Memory B cell (primary cell): ENCODE measurements around the gene SLC39A11.

Experiments used
- ATAC-seq: fragments of 150-1000 bp; cut with Tn5 transposase; 2 replicates; pipeline ENCODE4 v1.10.0; 2021; ENCODE audit warnings: low read depth, mild to moderate bottlenecking, moderate library complexity
- DNase-seq, 2 donors: peaks; one replicate each; pipeline ENCODE4 v3.0.0; 2022; ENCODE audit warnings: low spot score in 2 of 2
- H3K27ac Mint-ChIP-seq: one replicate; pipeline ENCODE4 v1.8.0; 2022; ENCODE audit warnings: mild to moderate bottlenecking, moderate library complexity, mixed read lengths
- H3K27me3 Mint-ChIP-seq: one replicate; pipeline ENCODE4 v1.8.0; 2022; ENCODE audit warnings: mixed read lengths
- H3K36me3 Mint-ChIP-seq: one replicate; pipeline ENCODE4 v1.8.0; 2022; ENCODE audit warnings: mild to moderate bottlenecking, mixed read lengths
- H3K4me1 Mint-ChIP-seq: one replicate; pipeline ENCODE4 v1.8.0; 2022; ENCODE audit warnings: mixed read lengths
- H3K4me3 Mint-ChIP-seq: one replicate; pipeline ENCODE4 v1.8.0; 2022; ENCODE audit warnings: mild to moderate bottlenecking, moderate library complexity, mixed read lengths
- H3K9me3 Mint-ChIP-seq: one replicate; pipeline ENCODE4 v1.8.0; 2022; ENCODE audit warnings: mixed read lengths

SLC39A11 gene

GRCh38 chr17:72687886-72688285 is 404.6 kb downstream of the SLC39A11 start:
- H3K9me3 Mint-ChIP-seq, result no peaks in the 10 kb centered on the region
- no peak overlapping the region for H3K27ac Mint-ChIP-seq
- peaks cover 5% of the 10 kb centered on the region for H3K36me3 Mint-ChIP-seq
- ATAC-seq (no peak), DNase-seq (no peak)
- no peaks in the 10 kb centered on the region for H3K27me3 Mint-ChIP-seq
- no peaks in the 10 kb centered on the region for H3K4me1 Mint-ChIP-seq
- H3K4me3 Mint-ChIP-seq, result no peak overlapping the region

DNA sequence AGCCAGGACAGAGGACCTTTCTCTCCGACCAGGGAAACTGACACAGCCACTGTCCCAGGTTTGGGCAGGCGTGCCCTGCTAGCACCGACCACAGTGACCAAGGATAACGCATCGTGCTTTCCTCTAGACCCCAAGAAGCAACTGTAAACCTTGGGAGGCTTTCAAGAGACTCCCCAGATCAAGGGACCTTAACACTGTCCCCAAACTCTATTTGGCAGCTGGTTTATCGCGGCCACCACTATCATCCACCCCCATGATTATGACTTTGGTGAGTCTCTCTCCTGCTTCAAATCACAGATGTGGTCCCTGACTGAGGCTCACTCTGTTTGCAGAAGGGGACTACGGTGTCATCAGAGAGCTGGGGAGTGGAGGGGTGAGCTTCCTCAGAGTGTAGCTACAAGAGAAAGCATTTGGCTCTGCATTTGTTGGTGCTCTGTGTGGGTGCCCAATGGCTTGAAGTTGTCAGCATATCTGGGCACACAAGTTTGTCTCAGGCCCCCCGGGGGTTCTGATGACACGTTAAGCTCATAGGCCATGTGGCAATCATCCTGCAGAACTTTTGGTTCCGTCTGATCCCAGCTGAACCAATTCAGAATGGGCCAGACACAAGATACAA is 408.0 kb downstream of the SLC39A11 start:
- H3K4me3 Mint-ChIP-seq, result no peak overlapping the region
- H3K9me3 Mint-ChIP-seq, result no peaks in the 10 kb centered on the region
- ATAC-seq (no peak), DNase-seq (no peak)
- peaks cover 6% of the 10 kb centered on the region for H3K36me3 Mint-ChIP-seq
- no peaks in the 10 kb centered on the region for H3K27me3 Mint-ChIP-seq
- H3K27ac Mint-ChIP-seq, result no peak overlapping the region
- H3K4me1 Mint-ChIP-seq, result no peaks in the 10 kb centered on the region

DNA sequence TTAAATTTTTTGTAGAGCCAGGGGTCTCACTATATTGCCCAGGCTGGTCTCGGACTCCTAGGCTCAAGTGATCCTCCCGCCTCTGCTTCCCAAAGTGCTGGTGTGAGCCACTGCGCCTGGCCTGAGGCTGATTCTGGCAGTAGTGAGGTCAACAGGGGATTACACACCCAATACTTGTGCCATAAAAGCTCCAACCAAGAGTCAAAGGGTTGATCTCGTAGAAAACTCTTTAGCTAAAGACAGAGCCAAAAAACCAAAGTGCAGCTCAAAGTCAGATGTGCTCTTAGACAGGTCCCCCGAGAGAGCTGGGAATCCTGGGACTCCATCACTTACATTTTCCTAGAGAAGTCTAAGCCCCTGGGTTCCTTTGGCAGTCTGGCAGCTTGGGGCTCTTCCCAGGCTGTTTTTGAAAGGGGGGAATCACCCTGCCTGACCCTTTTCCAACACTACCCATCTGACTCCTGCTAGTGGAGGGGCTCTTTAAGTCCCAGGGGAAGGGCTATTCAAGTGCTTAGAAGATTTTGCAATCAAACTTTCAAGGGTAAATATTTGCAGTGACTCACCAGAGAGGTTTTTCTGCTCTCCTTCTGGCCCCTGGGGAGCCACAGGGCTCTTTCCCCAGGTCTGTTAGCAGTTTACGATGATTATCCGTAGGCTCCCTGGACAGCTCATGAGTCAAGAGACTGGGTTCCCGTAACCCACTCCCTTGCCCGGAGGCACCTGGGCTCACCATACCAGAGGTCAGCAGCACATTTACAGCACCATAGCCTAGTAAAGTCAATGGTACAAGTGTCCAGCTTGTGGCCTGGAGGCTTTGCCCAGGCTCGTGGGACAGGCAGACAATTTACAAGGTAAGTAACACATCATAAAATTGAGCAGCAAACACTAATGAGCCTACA is 408.7 kb downstream of the SLC39A11 start:
- H3K27me3 Mint-ChIP-seq, result no peaks in the 10 kb centered on the region
- no peak for ATAC-seq
- DNase-seq, result no peak

DNA sequence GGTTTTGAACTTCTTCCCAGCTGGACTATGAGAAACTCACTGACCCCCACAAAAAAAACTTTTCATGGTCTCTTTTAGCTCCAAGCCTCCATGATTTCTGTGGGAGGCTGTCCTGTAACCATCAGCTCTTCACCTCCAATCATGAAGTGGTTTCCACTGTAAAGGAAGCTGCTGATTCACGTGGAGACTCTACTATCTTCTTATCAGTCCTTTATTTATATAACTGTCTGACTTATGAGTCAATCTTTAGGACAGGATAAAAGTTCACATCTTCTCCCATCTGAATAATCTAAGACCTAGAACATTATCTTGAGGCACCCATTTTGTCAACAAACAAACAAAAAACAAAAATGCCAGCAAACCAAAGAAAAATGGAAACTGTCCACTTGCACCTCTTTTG is 409.9 kb downstream of the SLC39A11 start:
- DNase-seq (no peak), ATAC-seq (no peak)
- H3K27me3 Mint-ChIP-seq, result no peaks in the 10 kb centered on the region
- H3K4me3 Mint-ChIP-seq, result no peak overlapping the region
- no peak overlapping the region for H3K27ac Mint-ChIP-seq
- peaks cover 4% of the 10 kb centered on the region for H3K9me3 Mint-ChIP-seq
- no peaks in the 10 kb centered on the region for H3K4me1 Mint-ChIP-seq
- peaks cover 12% of the 10 kb centered on the region for H3K36me3 Mint-ChIP-seq

More for the DNA sequence above, 408.7 kb downstream of the SLC39A11 start:
- Mint-ChIP-seq H3K9me3 (peaks cover 2% of the 10 kb centered on the region), H3K4me1 (no peaks in the 10 kb centered on the region), H3K36me3 (peaks cover 10% of the 10 kb centered on the region), H3K27ac (no peak overlapping the region), H3K4me3 (no peak overlapping the region)

- DNase-seq (no peak), ATAC-seq (no peak)
- Mint-ChIP-seq H3K36me3 (peaks cover 12% of the 10 kb centered on the region), H3K9me3 (peaks cover 4% of the 10 kb centered on the region), H3K4me3 (no peak overlapping the region), H3K4me1 (no peaks in the 10 kb centered on the region), H3K27ac (no peak overlapping the region), H3K27me3 (no peaks in the 10 kb centered on the region)
Measured at GRCh38 chr17:72681844-72682243, 410.6 kb downstream of the SLC39A11 start.

GRCh38 chr17:72677714-72678390 is 414.6 kb downstream of the SLC39A11 start:
- H3K36me3 Mint-ChIP-seq, result peaks cover 28% of the 10 kb centered on the region

DNA sequence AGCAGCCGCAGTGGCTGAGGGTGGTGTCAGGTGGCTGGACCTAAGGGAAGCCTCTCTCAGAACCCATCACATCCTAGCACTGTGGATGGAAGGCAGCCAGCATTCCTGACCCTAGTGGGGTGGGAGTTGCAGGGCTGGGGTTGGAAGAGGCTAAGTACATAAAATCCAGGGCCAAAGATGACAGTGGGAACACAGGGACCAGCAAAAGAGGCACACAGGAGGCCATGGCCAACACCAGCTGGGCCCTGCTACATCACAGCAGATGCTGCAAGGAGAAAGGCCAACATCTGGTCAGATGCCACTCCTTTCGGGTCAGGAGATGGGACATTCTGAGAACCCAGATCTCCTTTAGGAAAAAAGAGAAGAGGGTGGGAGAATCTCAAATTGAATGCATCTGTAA is 415.4 kb downstream of the SLC39A11 start:
- no peak overlapping the region for H3K4me3 Mint-ChIP-seq
- no peak overlapping the region for H3K27ac Mint-ChIP-seq
- ATAC-seq (no peak), DNase-seq (no peak)
- peaks cover 28% of the 10 kb centered on the region for H3K36me3 Mint-ChIP-seq
- H3K4me1 Mint-ChIP-seq, result no peaks in the 10 kb centered on the region
- H3K27me3 Mint-ChIP-seq, result no peaks in the 10 kb centered on the region
- H3K9me3 Mint-ChIP-seq, result peaks cover 6% of the 10 kb centered on the region

More at GRCh38 chr17:72677714-72678390, 414.6 kb downstream of the SLC39A11 start:
- Mint-ChIP-seq H3K27ac (no peak overlapping the region), H3K4me3 (no peak overlapping the region), H3K27me3 (no peaks in the 10 kb centered on the region), H3K4me1 (no peaks in the 10 kb centered on the region), H3K9me3 (peaks cover 6% of the 10 kb centered on the region)
- no peak for ATAC-seq
- DNase-seq, result no peak

DNA sequence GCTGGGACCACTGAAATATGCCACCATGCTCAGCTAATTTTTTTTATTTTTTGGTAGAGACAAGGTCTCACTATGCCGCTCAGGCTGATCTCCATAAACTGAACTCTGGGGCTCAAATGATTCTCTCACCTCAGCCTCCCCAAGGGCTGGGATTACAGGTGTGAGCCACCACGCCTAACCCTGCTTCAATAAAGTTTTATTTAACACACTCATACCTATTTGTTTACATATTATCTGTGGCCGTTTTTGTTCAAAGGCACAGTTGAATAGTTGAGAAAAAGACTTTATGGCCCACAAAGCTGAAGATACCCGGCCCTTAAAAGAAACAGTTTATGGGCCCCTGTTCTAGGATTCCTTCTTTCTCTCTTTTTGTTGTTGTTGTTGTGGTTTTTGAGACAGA is 419.8 kb downstream of the SLC39A11 start:
- Mint-ChIP-seq H3K27ac (no peak overlapping the region), H3K9me3 (peaks cover 4% of the 10 kb centered on the region), H3K27me3 (no peaks in the 10 kb centered on the region), H3K4me1 (no peaks in the 10 kb centered on the region), H3K4me3 (no peak overlapping the region), H3K36me3 (peaks cover 26% of the 10 kb centered on the region)
- ATAC-seq (no peak), DNase-seq (no peak)

GRCh38 chr17:72671016-72671415 is 421.5 kb downstream of the SLC39A11 start:
- peaks cover 4% of the 10 kb centered on the region for H3K9me3 Mint-ChIP-seq
- no peak overlapping the region for H3K4me3 Mint-ChIP-seq
- peaks cover 25% of the 10 kb centered on the region for H3K36me3 Mint-ChIP-seq
- no peak for DNase-seq
- no peak for ATAC-seq
- no peaks in the 10 kb centered on the region for H3K4me1 Mint-ChIP-seq
- no peak overlapping the region for H3K27ac Mint-ChIP-seq
- H3K27me3 Mint-ChIP-seq, result no peaks in the 10 kb centered on the region

- ATAC-seq (no peak), DNase-seq (no peak)
- Mint-ChIP-seq H3K4me3 (no peak overlapping the region), H3K36me3 (peaks cover 17% of the 10 kb centered on the region), H3K27ac (no peak overlapping the region), H3K27me3 (no peaks in the 10 kb centered on the region), H3K9me3 (peaks cover 7% of the 10 kb centered on the region), H3K4me1 (no peaks in the 10 kb centered on the region)
Measured at GRCh38 chr17:72667096-72668063, 425.1 kb downstream of the SLC39A11 start.

DNA sequence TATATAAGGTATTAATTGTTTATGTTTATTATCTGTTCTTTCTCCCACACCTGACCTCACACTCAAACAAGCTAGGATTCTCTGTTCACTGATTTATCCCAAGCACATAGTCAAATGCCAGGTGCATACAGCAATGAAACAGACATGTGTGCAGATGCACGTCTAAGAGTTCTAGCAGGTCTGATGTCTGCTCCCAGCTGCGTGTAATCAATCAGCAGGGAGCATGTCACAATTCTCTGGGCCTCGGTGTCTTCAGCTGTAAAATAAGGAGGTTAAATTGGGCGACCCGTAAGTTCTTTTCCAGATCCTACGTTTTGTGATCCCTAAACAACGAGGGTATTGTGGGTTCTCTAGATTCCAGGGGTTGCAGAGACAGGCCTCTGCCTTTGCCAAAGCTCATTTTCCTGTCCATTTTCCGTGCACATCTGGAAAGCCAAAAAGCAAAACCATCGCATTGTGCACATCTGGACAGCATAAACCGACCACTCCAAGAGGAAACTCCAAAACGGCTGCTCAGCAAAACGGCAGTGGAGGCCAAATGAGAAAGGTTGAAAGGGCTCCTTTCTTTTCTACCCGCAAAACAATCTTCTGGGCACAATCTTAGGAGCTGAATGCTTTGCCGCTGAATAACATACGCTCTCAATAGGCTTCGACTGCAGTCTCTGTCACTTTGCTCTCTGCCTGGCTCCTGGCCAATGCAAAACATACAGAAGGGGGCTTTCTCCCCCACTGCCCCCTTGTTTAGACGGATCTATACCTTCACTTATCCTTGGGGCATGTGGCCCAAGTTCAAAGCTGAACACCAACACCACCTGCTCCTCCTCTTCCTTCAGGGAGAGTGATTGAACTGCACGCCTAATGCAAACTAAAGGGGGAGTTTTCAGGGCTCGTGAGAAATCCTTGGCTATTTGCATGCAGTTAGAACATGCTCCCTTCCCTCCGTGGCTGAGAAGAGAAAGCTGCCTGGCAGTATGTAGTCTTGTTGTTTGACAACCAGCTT is 426.3 kb downstream of the SLC39A11 start:
- no peak for DNase-seq
- Mint-ChIP-seq H3K4me1 (no peaks in the 10 kb centered on the region), H3K27me3 (no peaks in the 10 kb centered on the region), H3K9me3 (peaks cover 7% of the 10 kb centered on the region), H3K36me3 (peaks cover 17% of the 10 kb centered on the region), H3K4me3 (no peak overlapping the region), H3K27ac (no peak overlapping the region)
- no peak for ATAC-seq

DNA sequence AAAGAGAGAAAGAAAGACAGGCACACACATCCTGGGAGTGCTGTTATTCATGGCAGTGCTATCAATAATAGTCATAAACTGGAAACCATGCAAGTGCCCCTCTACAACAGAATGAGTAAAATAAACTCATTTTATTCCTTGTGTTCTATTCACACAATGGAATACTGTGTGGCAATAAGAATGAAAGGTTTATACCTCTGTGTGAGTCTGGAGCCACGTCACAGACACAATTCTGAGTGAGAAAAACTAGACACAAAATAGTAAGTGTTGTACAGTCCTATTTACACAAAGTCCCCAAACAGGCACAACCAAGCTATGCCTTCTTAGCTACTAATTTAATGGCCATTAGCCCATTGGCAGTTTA is 429.7 kb downstream of the SLC39A11 start:
- Mint-ChIP-seq H3K27ac (no peak overlapping the region), H3K4me3 (no peak overlapping the region), H3K9me3 (peaks cover 5% of the 10 kb centered on the region), H3K4me1 (no peaks in the 10 kb centered on the region), H3K27me3 (no peaks in the 10 kb centered on the region), H3K36me3 (peaks cover 6% of the 10 kb centered on the region)
- no peak for ATAC-seq
- DNase-seq, result no peak
